ENCODE measurements around the gene SRP68.

SRP68 gene

DNA sequence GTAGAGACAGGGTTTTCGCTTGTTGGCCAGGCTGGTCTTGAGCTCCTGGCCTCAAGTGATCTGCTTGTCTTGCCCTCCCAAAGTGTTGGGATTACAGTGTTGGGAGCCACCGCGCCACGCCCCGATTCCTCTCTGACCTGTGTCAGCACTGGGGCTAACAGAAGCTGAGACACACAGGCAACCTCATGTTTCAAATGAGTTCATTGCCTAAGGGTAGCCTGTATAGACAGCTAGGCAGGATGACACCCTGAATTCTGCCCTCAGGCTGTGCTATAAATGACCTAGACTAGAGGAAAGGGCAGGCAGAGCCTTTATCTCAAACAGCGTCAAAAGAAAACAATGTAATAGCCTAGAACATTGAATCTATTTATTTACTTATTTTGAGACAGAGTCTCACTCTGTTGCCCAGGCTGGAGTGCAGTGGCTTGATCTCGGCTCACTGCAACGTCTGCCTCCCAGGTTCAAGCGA, 74.0 kb downstream of the SRP68 start:
- no peak for DNase-seq (ENCODE audit: low read depth in 2 of 2)

- no peak for DNase-seq (ENCODE audit: low read depth in 2 of 2)
Measured at GRCh38 chr17:75996665-75997590, 75.4 kb downstream of the SRP68 start.

- DNase-seq (ENCODE audit: low read depth in 2 of 2): no peak
Measured at GRCh38 chr17:75995385-75995925, 76.9 kb downstream of the SRP68 start.

GRCh38 chr17:75994802-75995370, 77.4 kb downstream of the SRP68 start:
- no peak for DNase-seq (ENCODE audit: low read depth in 2 of 2)

DNA sequence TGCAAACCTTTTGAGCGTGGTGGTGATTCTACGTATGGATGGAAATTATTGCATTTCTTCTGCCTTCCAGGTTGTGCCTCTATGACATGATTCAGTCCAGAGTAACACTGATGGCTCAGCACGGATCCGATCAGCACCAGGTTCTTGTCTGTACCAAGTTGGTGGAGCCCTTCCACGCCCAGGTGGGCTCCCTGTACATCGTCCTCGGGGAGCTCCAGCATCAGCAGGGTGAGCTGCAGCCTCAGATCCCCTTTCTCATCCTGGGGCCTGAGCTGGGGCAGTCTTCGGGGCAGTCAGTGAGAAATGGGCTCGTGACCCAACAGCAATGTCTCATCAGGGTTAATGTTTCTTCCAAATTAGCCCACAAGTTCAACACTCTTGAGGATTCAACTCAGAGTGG, 80.9 kb downstream of the SRP68 start:
- DNase-seq (ENCODE audit: low read depth in 2 of 2): no peak

Measured in fibroblast of skin of left biceps (primary cell).